ENCODE results near the gene SMIM28.
"Not testable (repeated sequence)": the region's sequence is repeated elsewhere in the genome, so short reads cannot be mapped to it uniquely, and the experiment has no call there.

SMIM28 gene

GRCh38 chr6:138424004-138424904 is 46.5 kb downstream of the SMIM28 start:
- Histone ChIP-seq H3K9ac (ENCODE audit: low read length) (no peak overlapping the region), H3K4me1 (ENCODE audit: control insufficient read depth, insufficient read depth, low read length) (peaks cover 14% of the 10 kb centered on the region), H3K4me3 (ENCODE audit: low read length) (no peak overlapping the region), H3K27me3 (replicated peaks; ENCODE audit: control insufficient read depth, insufficient read depth, low read length) (no peaks in the 10 kb centered on the region), H3K36me3 (ENCODE audit: control insufficient read depth, insufficient read depth, low read length, severe bottlenecking) (peaks cover 13% of the 10 kb centered on the region), H3K9me3 (ENCODE audit: control insufficient read depth, low read length) (no peaks in the 10 kb centered on the region)
- no peak for DNase-seq (ENCODE audit: low read depth)

DNA sequence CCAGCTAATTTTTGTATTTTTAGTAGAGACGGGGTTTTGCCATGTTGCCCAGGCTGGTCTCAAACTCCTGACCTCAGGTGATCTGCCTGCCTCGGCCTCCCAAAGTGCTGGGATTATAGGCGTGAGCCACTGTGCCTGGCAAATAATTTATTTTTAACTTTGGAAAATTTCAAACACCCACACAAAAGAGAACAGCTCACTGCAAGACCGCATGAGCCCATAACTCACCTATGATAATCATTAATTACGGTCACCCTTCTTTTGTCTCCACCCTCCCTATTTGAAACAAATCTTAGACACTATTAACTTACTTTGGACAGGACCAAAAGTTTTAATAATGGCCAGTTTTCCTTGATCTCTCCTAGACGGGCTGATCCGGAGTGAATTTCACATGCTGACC is 47.6 kb downstream of the SMIM28 start:
- not testable (repeated sequence) for H3K27me3 ChIP-seq (replicated peaks; ENCODE audit: control insufficient read depth, insufficient read depth, low read length); DNase-seq (ENCODE audit: low read depth); H3K9ac ChIP-seq (ENCODE audit: low read length); H3K9me3 ChIP-seq (ENCODE audit: control insufficient read depth, low read length); H3K4me3 ChIP-seq (ENCODE audit: low read length)
- H3K36me3 ChIP-seq (ENCODE audit: control insufficient read depth, insufficient read depth, low read length, severe bottlenecking): peaks cover 13% of the 10 kb centered on the region
- peaks cover 16% of the 10 kb centered on the region for H3K4me1 ChIP-seq (ENCODE audit: control insufficient read depth, insufficient read depth, low read length)

- DNase-seq (ENCODE audit: low read depth): no peak
- no peak overlapping the region for H3K9ac ChIP-seq (ENCODE audit: low read length)
- no peak overlapping the region for H3K4me3 ChIP-seq (ENCODE audit: low read length)
- H3K4me1 ChIP-seq (ENCODE audit: control insufficient read depth, insufficient read depth, low read length): peaks cover 16% of the 10 kb centered on the region
- peaks cover 13% of the 10 kb centered on the region for H3K36me3 ChIP-seq (ENCODE audit: control insufficient read depth, insufficient read depth, low read length, severe bottlenecking)
- no peaks in the 10 kb centered on the region for H3K9me3 ChIP-seq (ENCODE audit: control insufficient read depth, low read length)
- H3K27me3 ChIP-seq (replicated peaks; ENCODE audit: control insufficient read depth, insufficient read depth, low read length): no peaks in the 10 kb centered on the region
Measured at GRCh38 chr6:138426500-138427123, 48.9 kb downstream of the SMIM28 start.

DNA sequence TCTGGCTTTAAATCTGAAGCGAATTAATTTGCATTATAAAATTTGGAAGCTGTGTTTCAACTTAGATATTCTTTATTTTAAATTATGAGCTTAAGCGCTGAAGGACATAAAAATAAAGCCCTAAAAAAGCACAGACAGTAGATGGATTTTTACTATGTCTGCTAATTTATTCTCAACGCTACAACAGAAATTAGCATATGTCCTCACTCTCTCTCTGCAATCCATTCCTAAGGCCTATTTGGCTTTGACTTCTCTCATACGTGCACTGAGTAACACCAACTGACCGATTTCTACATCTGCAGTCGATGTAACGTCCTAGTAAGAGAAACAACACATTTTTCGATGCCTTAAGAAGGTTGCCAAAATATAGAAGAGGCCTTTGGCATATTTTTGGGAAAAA is 50.0 kb downstream of the SMIM28 start:
- Histone ChIP-seq H3K4me1 (ENCODE audit: control insufficient read depth, insufficient read depth, low read length) (peaks cover 12% of the 10 kb centered on the region), H3K9ac (ENCODE audit: low read length) (no peak overlapping the region), H3K4me3 (ENCODE audit: low read length) (no peak overlapping the region), H3K27me3 (replicated peaks; ENCODE audit: control insufficient read depth, insufficient read depth, low read length) (no peaks in the 10 kb centered on the region), H3K36me3 (ENCODE audit: control insufficient read depth, insufficient read depth, low read length, severe bottlenecking) (peaks cover 22% of the 10 kb centered on the region), H3K9me3 (ENCODE audit: control insufficient read depth, low read length) (no peaks in the 10 kb centered on the region)
- no peak for DNase-seq (ENCODE audit: low read depth)

GRCh38 chr6:138428944-138429598 is 51.4 kb downstream of the SMIM28 start:
- peak; percentile 86 for DNase-seq (ENCODE audit: low read depth)
- H3K4me1 ChIP-seq (ENCODE audit: control insufficient read depth, insufficient read depth, low read length): peaks cover 6% of the 10 kb centered on the region

GRCh38 chr6:138429761-138430160 is 52.1 kb downstream of the SMIM28 start:
- no peak overlapping the region for H3K4me3 ChIP-seq (ENCODE audit: low read length)
- no peaks in the 10 kb centered on the region for H3K27me3 ChIP-seq (replicated peaks; ENCODE audit: control insufficient read depth, insufficient read depth, low read length)
- H3K4me1 ChIP-seq (ENCODE audit: control insufficient read depth, insufficient read depth, low read length): peaks cover 6% of the 10 kb centered on the region
- H3K9me3 ChIP-seq (ENCODE audit: control insufficient read depth, low read length): no peaks in the 10 kb centered on the region
- no peak for DNase-seq (ENCODE audit: low read depth)
- H3K9ac ChIP-seq (ENCODE audit: low read length): no peak overlapping the region
- peaks cover 24% of the 10 kb centered on the region for H3K36me3 ChIP-seq (ENCODE audit: control insufficient read depth, insufficient read depth, low read length, severe bottlenecking)

More at GRCh38 chr6:138428944-138429598, 51.4 kb downstream of the SMIM28 start:
- Histone ChIP-seq H3K9ac (ENCODE audit: low read length) (no peak overlapping the region), H3K4me3 (ENCODE audit: low read length) (no peak overlapping the region), H3K36me3 (ENCODE audit: control insufficient read depth, insufficient read depth, low read length, severe bottlenecking) (peaks cover 29% of the 10 kb centered on the region), H3K27me3 (replicated peaks; ENCODE audit: control insufficient read depth, insufficient read depth, low read length) (no peaks in the 10 kb centered on the region), H3K9me3 (ENCODE audit: control insufficient read depth, low read length) (no peaks in the 10 kb centered on the region)

DNA sequence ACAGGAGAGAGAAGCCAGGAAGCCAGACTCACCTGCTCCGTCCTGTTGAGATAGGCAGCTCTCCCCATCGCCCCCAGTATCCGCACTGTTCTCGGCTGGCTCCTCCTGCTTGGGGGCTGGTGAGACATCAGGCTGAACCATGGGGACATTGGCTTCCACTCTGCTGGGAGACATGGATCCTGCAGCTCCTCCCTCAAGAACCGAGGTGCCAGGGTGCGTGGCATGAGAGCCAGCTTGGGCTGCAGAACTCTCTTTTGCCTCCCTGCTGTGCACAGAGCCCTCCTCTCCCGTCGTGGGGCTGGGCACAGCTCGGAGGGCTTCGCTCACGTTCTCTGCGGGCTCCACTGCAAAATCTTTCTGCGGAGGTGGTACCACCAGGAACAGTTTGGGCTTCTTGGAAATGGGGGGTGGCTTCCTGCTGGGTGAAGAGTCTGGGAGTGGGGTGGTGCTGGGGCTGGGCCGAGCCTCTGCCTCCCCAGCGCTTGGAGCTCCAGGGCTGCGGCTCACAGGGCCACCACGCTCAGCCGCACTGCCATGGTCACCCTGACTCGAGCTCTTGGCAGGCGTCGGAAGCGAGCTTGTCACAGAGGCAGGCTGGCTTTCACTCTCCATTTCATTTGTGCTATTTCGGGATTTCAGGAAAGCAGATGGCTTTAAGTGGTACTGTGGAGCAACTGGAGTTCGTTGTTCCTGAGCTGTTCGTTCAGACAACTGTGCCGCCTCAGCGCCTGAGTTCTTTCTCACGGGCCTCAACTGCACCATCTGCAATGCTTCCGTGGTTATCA is 52.8 kb downstream of the SMIM28 start:
- no peak for DNase-seq (ENCODE audit: low read depth)
- Histone ChIP-seq H3K9me3 (ENCODE audit: control insufficient read depth, low read length) (no peaks in the 10 kb centered on the region), H3K9ac (ENCODE audit: low read length) (no peak overlapping the region), H3K4me1 (ENCODE audit: control insufficient read depth, insufficient read depth, low read length) (peaks cover 6% of the 10 kb centered on the region), H3K36me3 (ENCODE audit: control insufficient read depth, insufficient read depth, low read length, severe bottlenecking) (peaks cover 24% of the 10 kb centered on the region), H3K27me3 (replicated peaks; ENCODE audit: control insufficient read depth, insufficient read depth, low read length) (no peaks in the 10 kb centered on the region), H3K4me3 (ENCODE audit: low read length) (no peak overlapping the region)

GRCh38 chr6:138431256-138432062 is 53.8 kb downstream of the SMIM28 start:
- H3K9me3 ChIP-seq (ENCODE audit: control insufficient read depth, low read length): no peaks in the 10 kb centered on the region
- no peak overlapping the region for H3K9ac ChIP-seq (ENCODE audit: low read length)
- H3K27me3 ChIP-seq (replicated peaks; ENCODE audit: control insufficient read depth, insufficient read depth, low read length): no peaks in the 10 kb centered on the region
- no peak overlapping the region for H3K4me3 ChIP-seq (ENCODE audit: low read length)
- no peak for DNase-seq (ENCODE audit: low read depth)
- H3K36me3 ChIP-seq (ENCODE audit: control insufficient read depth, insufficient read depth, low read length, severe bottlenecking): peaks cover 23% of the 10 kb centered on the region
- H3K4me1 ChIP-seq (ENCODE audit: control insufficient read depth, insufficient read depth, low read length): peaks cover 6% of the 10 kb centered on the region

GRCh38 chr6:138432063-138432356 is 54.3 kb downstream of the SMIM28 start:
- H3K9me3 ChIP-seq (ENCODE audit: control insufficient read depth, low read length): no peaks in the 10 kb centered on the region
- no peaks in the 10 kb centered on the region for H3K27me3 ChIP-seq (replicated peaks; ENCODE audit: control insufficient read depth, insufficient read depth, low read length)
- H3K36me3 ChIP-seq (ENCODE audit: control insufficient read depth, insufficient read depth, low read length, severe bottlenecking): peaks cover 23% of the 10 kb centered on the region
- no peak for DNase-seq (ENCODE audit: low read depth)
- no peak overlapping the region for H3K4me3 ChIP-seq (ENCODE audit: low read length)
- no peak overlapping the region for H3K9ac ChIP-seq (ENCODE audit: low read length)
- peaks cover 6% of the 10 kb centered on the region for H3K4me1 ChIP-seq (ENCODE audit: control insufficient read depth, insufficient read depth, low read length)

Data from adipocyte (in vitro differentiated cells).